NK-92 (cell line): ENCODE data around the gene SIGLEC6.

Source experiments
- DNase-seq: peaks from one replicate; lab custom pipeline; 2025; ENCODE audit not compliant: unreplicated experiment; lab: John Stamatoyannopoulos, UW

SIGLEC6 gene

GRCh38 chr19:51548891-51549305 is 17.4 kb upstream of the SIGLEC6 start:
- DNase-seq: no peak

DNA sequence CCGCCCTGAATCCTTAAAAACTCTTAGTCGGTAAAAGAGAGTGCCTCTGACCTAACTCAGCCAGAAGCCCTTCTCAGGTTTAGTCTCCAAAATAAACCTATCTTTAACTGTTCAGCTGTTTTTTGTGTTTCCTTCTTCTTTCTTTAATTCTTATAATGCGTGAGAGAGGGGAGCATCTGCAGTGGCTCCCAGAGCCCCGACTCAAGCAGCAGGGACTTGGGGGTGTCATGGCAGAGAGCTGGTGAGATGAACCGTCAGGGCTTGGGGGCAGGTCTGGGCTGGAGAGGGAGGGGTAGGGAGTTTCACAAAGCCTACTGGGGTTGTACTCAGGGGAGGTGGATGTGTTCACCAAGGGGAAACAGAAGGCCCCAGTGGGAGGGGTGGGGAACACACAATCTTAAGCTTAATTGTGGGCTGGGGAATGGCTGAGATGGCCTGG is 16.8 kb upstream of the SIGLEC6 start:
- no peak for DNase-seq

- no peak for DNase-seq
These were observed 16.1 kb upstream of the SIGLEC6 start for GRCh38 chr19:51547397-51548212.

- DNase-seq: no peak
These were observed 15.4 kb upstream of the SIGLEC6 start for GRCh38 chr19:51546650-51547396.

DNA sequence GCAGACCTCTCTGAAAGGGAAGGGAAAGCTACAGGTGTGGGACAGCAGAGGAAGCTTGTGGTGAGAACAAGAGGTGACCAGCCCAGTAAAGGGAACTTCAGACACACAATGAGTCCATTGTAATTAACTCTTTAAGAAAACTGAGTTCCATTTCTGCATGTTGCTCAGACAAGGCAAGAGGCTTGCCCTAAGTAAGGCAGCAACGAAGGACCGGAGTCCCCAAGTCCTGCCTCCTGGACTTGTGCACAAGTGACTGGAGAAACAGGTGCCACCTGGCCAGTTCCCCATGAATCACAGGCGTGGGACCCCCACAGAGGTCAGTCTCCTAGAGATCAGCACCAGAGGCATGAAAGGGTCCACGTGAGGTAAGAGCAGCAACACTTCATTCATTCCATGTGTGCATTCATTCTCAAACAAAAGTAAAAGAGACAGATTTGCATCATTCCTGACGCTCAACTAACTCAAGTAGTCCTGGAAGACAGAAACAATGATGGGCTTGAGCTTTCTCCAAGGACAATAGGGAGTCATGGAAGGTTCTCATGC is 14.7 kb upstream of the SIGLEC6 start:
- no peak for DNase-seq

DNA sequence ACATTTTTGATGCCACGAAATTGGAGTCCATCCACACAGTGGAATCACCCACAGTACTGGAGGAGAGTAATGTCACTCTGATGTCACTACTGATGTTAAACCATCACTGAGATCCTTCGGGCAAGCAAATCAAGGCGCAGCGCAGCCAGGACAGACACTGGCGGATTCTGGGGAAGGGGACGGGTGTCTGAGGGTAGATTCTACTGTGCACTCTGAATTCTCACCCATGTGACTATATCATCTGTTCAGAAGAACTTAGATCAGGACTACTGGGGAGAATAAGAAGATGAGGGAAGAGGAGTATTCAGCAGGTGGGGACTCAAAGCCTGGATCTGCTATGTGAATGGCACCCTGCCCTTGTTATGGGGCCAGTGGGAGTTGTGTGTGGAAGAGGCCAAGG is 12.6 kb upstream of the SIGLEC6 start:
- no peak for DNase-seq

- no peak for DNase-seq
These were observed 11.2 kb upstream of the SIGLEC6 start for GRCh38 chr19:51542699-51543098.

- DNase-seq: no peak
These were observed 10.2 kb upstream of the SIGLEC6 start for GRCh38 chr19:51541458-51542357.

DNA sequence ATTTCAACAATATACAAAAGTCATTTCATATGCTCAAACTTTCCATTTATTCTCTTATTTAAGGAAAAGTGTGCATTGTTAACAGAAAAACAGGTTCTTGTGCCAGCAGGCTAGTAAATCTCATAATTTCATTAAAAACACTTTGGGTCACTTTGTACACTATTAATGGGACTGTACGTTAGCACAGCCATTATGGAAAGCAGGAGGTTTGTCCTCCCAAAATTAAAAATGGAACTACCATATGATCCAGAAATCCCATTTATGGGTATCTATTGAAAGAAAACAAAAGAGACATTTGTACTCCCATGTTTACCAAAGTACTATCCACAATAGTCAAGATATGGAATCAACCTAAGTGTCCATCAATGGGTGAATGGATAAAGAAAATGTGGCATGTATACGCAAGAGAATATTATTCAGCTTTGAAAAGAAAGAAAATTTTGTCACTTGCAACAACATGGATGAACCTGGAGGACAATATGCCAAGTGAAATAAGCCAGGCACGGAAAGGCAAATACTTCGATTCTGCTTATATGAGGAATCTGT is 8.4 kb upstream of the SIGLEC6 start:
- no peak for DNase-seq

GRCh38 chr19:51535535-51535934 is 4.1 kb upstream of the SIGLEC6 start:
- DNase-seq: no peak

DNA sequence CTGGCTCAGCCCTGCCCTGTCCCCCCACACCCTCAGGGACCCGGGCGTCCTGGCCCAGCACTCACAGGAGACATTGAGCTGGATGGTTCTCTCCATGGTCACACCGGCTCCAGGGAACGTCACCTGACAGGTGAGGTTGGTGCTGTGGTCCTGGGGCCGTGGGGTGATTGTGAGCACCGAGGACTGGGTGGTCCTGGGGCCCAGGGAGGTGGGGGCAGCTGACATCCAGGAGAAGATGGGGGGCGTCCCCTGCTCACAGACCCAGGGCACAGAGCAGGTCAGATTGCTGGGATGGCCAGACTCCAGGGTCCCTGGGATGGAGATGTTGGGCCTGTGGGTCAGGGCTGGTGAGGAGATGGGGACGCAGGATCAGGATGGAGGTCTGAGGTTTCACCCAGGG is 854 bp downstream of the SIGLEC6 start:
- DNase-seq: no peak

GRCh38 chr19:51529301-51529700 is 2.2 kb downstream of the SIGLEC6 start:
- DNase-seq: no peak

GRCh38 chr19:51525651-51526050 is 5.8 kb downstream of the SIGLEC6 start:
- no peak for DNase-seq

GRCh38 chr19:51524666-51525264 is 6.7 kb downstream of the SIGLEC6 start:
- no peak for DNase-seq

DNA sequence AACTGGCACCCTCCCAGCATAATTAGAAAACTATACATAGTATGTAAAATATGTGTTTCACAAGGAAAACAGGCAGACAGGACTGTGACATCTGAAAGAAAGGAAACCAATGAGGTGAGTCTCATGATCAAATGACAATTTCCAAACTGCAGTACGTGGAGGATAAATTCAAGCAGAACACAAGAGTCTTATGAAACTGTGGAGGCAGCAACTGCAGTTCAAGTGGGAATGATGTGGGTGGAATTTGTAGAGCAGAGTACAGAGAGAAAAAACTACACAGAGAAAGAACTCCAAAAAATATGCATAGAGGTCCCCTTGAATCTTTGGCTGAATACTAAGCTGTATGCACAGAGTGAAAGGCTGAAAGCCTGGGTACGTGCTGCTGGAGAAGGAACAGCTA is 9.7 kb downstream of the SIGLEC6 start:
- no peak for DNase-seq

DNA sequence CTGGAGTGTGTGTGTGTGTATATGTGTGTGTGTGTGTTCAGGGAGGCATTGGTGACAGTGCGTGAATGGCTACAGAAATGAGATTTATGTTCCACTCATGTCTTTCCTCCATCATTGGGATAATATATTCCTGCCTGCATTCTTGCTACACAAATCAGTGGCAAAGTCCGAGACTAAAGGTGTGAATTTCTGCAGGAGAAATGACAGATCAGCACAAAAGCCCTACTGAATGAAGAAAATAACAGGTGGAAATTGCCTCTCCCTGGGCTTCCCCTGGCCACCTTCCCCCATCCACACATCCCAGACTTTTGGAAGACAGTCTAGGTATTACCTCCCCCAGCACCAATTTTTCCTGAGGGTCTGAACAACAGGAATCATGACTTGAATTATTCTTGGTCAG is 10.1 kb downstream of the SIGLEC6 start:
- no peak for DNase-seq

- DNase-seq: no peak
These were observed 10.7 kb downstream of the SIGLEC6 start for GRCh38 chr19:51520728-51521127.

- no peak for DNase-seq
These were observed 16.5 kb downstream of the SIGLEC6 start for GRCh38 chr19:51514866-51515481.

GRCh38 chr19:51513968-51514367 is 17.5 kb downstream of the SIGLEC6 start:
- DNase-seq: no peak

DNA sequence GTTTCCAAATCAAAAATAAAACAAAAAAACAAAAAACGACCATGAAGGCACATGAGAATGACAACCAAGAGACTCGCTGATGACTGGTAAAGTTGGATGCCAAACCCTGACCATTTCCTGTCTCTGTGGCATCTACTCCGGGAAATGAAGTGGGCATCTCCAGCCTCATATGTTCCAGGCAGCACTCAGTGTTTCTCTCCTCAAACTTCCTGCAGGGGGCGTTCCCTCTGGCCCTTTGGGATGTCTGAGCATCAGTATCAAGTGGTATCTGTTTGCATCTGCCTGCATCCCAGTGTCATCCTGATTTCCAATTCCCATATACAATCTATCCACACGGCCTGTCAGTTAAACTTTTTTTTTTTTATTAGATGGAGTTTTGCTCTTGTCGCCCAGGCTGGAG is 20.1 kb downstream of the SIGLEC6 start:
- DNase-seq: no peak
